Cardiac muscle cell (in vitro differentiated cells and primary cell): ENCODE results near the gene PRKAG2. TPM values are rescaled to one million over a fixed set of nuclear protein-coding genes. Genes with fewer than 3 reads are reported as not detected.

Source experiments
- DNase-seq, 2 donors: peaks; one replicate each; pipeline versions ENCODE4 v3.0.0 to v3.0.0-alpha.2; 2010 to 2017; ENCODE audit warnings: low read depth in 1 of 2, low spot score in 1 of 2
- H3K27ac ChIP-seq: fragments of 200-600 bp; sonication (generic); 2 replicates; pipeline ENCODE4 v1.5.1; 2016
- H3K27me3 ChIP-seq: fragments of 200-600 bp; sonication (generic); 2 replicates; pipeline ENCODE4 v1.6.0; 2016; ENCODE audit warnings: control low read depth
- H3K36me3 ChIP-seq: fragments of 200-600 bp; sonication (generic); 2 replicates; pipeline ENCODE4 v1.5.1; 2016; ENCODE audit warnings: control low read depth
- H3K4me1 ChIP-seq: fragments of 200-600 bp; sonication (generic); 2 replicates; pipeline ENCODE4 v1.8.1; 2017; ENCODE audit warnings: low read depth, mild to moderate bottlenecking, mixed run types
- H3K4me3 ChIP-seq: fragments of 200-600 bp; sonication (generic); 2 replicates; pipeline ENCODE4 v1.5.1; 2016; ENCODE audit warnings: mild to moderate bottlenecking
- H3K9me3 ChIP-seq: fragments of 200-600 bp; sonication (generic); 2 replicates; pipeline ENCODE4 v1.5.1; 2017; ENCODE audit warnings: low read depth, mild to moderate bottlenecking, control low read depth
- CTCF ChIP-seq: IDR thresholded peaks from 2 replicates; pipeline ENCODE4 v1.5.1; 2012; ENCODE audit warnings: low read depth, mild to moderate bottlenecking, low read length
- polyA plus RNA-seq: library from polyadenylated mRNA; unstranded; fragments of >200 nt; fragmentation: Nextera tagmentation; extraction: Ambion mirVana; gene quantifications from 2 replicates; pipeline ENCODE4 v1.2.1, GENCODE V29; 2016
- total RNA-seq: library from RNA; depleted of rRNA; stranded (reverse); fragments of >200 nt; gene quantifications from 2 replicates; pipeline ENCODE4 v1.2.3, GENCODE V29; 2016

PRKAG2 gene
- total and polyA plus RNA-seq, 2 experiments from 2014 or later = 43.4 to 85.3 TPM

- Histone ChIP-seq H3K27me3 (no peaks in the 10 kb centered on the region), H3K9me3 (no peaks in the 10 kb centered on the region), H3K4me3 (no peak overlapping the region), H3K27ac (no peak overlapping the region), H3K36me3 (no peaks in the 10 kb centered on the region), H3K4me1 (peaks cover 23% of the 10 kb centered on the region)
- no peak for TF ChIP-seq CTCF
- DNase-seq = peak in 1 of 2 donors; percentile 22
These were observed 167.5 kb downstream of the PRKAG2 start for GRCh38 chr7:151709141-151710038.

- Histone ChIP-seq H3K4me1 (peaks cover 28% of the 10 kb centered on the region), H3K27ac (no peak overlapping the region), H3K27me3 (no peaks in the 10 kb centered on the region), H3K9me3 (no peaks in the 10 kb centered on the region), H3K4me3 (no peak overlapping the region), H3K36me3 (no peaks in the 10 kb centered on the region)
- TF ChIP-seq CTCF = no peak
- DNase-seq = no peak
These were observed 168.3 kb downstream of the PRKAG2 start for GRCh38 chr7:151708610-151709009.

GRCh38 chr7:151707757-151708156, 169.2 kb downstream of the PRKAG2 start:
- no peaks in the 10 kb centered on the region for H3K27me3 ChIP-seq
- TF ChIP-seq CTCF = no peak
- no peaks in the 10 kb centered on the region for H3K9me3 ChIP-seq
- peaks cover 25% of the 10 kb centered on the region for H3K4me1 ChIP-seq
- H3K36me3 ChIP-seq = no peaks in the 10 kb centered on the region
- H3K27ac ChIP-seq = no peak overlapping the region
- no peak overlapping the region for H3K4me3 ChIP-seq
- DNase-seq = no peak

- DNase-seq = no peak
- H3K4me1 ChIP-seq = peaks cover 22% of the 10 kb centered on the region
- H3K36me3 ChIP-seq = no peaks in the 10 kb centered on the region
- TF ChIP-seq CTCF = no peak
- no peak overlapping the region for H3K27ac ChIP-seq
- no peaks in the 10 kb centered on the region for H3K9me3 ChIP-seq
- no peak overlapping the region for H3K4me3 ChIP-seq
- H3K27me3 ChIP-seq = no peaks in the 10 kb centered on the region
These were observed 169.8 kb downstream of the PRKAG2 start for GRCh38 chr7:151707105-151707469.

- DNase-seq = peak in 1 of 2 donors; percentile 66
- no peak for TF ChIP-seq CTCF
These were observed 170.4 kb downstream of the PRKAG2 start for GRCh38 chr7:151706277-151707104.

More at GRCh38 chr7:151706277-151707104, 170.4 kb downstream of the PRKAG2 start:
- no peak overlapping the region for H3K4me3 ChIP-seq
- H3K27me3 ChIP-seq = no peaks in the 10 kb centered on the region
- peaks cover 22% of the 10 kb centered on the region for H3K4me1 ChIP-seq
- no peaks in the 10 kb centered on the region for H3K9me3 ChIP-seq
- no peaks in the 10 kb centered on the region for H3K36me3 ChIP-seq
- H3K27ac ChIP-seq = peak overlapping the region; percentile 67
